Fibroblast of skin of left biceps (primary cell): ENCODE results near the gene NT5C3A.

Experiments used
- DNase-seq, 2 experiments: peaks; one replicate each; pipeline ENCODE4 v3.0.0-alpha.2; 2013; ENCODE audit warnings: low read depth in 2 of 2

Gene NT5C3A

GRCh38 chr7:33075818-33076518 is 13.4 kb upstream of the NT5C3A start:
- DNase-seq, result no peak

- no peak for DNase-seq
Observed at GRCh38 chr7:33073243-33073642, 10.7 kb upstream of the NT5C3A start.

- peak in 1 of 2 experiments; percentile 28 for DNase-seq
Observed at GRCh38 chr7:33072471-33072870, 9.9 kb upstream of the NT5C3A start.

GRCh38 chr7:33070831-33071230 is 8.3 kb upstream of the NT5C3A start:
- no peak for DNase-seq

GRCh38 chr7:33070277-33070676 is 7.7 kb upstream of the NT5C3A start:
- no peak for DNase-seq

- DNase-seq, result no peak
Observed at GRCh38 chr7:33067921-33068320, 5.3 kb upstream of the NT5C3A start.

- DNase-seq, result no peak
Observed at GRCh38 chr7:33066771-33067170, 4.2 kb upstream of the NT5C3A start.

- no peak for DNase-seq
Observed at GRCh38 chr7:33065981-33066380, 3.4 kb upstream of the NT5C3A start.

- peak; percentile 87 to 88 for DNase-seq
Observed at GRCh38 chr7:33062782-33063443, 337 bp upstream of the NT5C3A start.

- no peak for DNase-seq
Observed at GRCh38 chr7:33061282-33061937, 1.2 kb downstream of the NT5C3A start.

- no peak for DNase-seq
Observed at GRCh38 chr7:33059635-33060034, 2.9 kb downstream of the NT5C3A start.

GRCh38 chr7:33055158-33055557 is 7.4 kb downstream of the NT5C3A start:
- no peak for DNase-seq

- DNase-seq, result no peak
Observed at GRCh38 chr7:33054261-33054964, 8.2 kb downstream of the NT5C3A start.

GRCh38 chr7:33053721-33054120 is 8.9 kb downstream of the NT5C3A start:
- no peak for DNase-seq

- peak in 1 of 2 experiments; percentile 20 for DNase-seq
Observed at GRCh38 chr7:33050535-33051318, 11.8 kb downstream of the NT5C3A start.

- DNase-seq, result no peak
Observed at GRCh38 chr7:33048704-33049103, 13.9 kb downstream of the NT5C3A start.

GRCh38 chr7:33048257-33048656 is 14.3 kb downstream of the NT5C3A start:
- DNase-seq, result no peak

GRCh38 chr7:33044986-33045385 is 17.6 kb downstream of the NT5C3A start:
- DNase-seq, result peak in 1 of 2 experiments; percentile 13

- DNase-seq, result no peak
Observed at GRCh38 chr7:33044401-33044718, 18.2 kb downstream of the NT5C3A start.

- no peak for DNase-seq
Observed at GRCh38 chr7:33043501-33044400, 18.8 kb downstream of the NT5C3A start.
